ENCODE results near the gene RYR1.
A peak's percentile ranks its signal among the peaks of the same experiment; 100 is the strongest.

Gene RYR1

GRCh38 chr19:38505958-38506357, 72.5 kb downstream of the RYR1 start:
- TF ChIP-seq, protein P1, sequence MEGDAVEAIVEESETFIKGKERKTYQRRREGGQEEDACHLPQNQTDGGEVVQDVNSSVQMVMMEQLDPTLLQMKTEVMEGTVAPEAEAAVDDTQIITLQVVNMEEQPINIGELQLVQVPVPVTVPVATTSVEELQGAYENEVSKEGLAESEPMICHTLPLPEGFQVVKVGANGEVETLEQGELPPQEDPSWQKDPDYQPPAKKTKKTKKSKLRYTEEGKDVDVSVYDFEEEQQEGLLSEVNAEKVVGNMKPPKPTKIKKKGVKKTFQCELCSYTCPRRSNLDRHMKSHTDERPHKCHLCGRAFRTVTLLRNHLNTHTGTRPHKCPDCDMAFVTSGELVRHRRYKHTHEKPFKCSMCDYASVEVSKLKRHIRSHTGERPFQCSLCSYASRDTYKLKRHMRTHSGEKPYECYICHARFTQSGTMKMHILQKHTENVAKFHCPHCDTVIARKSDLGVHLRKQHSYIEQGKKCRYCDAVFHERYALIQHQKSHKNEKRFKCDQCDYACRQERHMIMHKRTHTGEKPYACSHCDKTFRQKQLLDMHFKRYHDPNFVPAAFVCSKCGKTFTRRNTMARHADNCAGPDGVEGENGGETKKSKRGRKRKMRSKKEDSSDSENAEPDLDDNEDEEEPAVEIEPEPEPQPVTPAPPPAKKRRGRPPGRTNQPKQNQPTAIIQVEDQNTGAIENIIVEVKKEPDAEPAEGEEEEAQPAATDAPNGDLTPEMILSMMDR (IDR thresholded peaks at IDR 0.05; ENCODE audit: low read depth, low read length), result no peak
- no peak for DNase-seq (ENCODE audit: extremely low read depth, low read depth)

DNA sequence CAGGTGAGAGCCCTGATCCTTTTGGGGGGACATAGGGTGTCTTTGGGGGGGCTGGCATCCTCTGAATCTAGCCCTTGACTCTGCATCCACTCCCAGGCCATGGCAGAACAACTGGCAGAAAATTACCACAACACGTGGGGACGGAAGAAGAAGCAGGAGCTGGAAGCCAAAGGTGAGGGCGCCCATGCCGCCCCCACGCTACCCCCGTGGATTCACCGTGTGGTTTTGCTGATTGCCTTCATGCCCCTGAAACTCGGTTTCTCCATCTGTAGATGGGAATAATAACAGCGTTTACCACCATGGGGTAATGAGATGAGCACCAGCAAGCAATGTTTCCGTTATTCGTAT, 72.9 kb downstream of the RYR1 start:
- no peak for DNase-seq (ENCODE audit: extremely low read depth, low read depth)
- TF ChIP-seq, protein P1 (IDR thresholded peaks at IDR 0.05; ENCODE audit: low read depth, low read length), result no peak

DNA sequence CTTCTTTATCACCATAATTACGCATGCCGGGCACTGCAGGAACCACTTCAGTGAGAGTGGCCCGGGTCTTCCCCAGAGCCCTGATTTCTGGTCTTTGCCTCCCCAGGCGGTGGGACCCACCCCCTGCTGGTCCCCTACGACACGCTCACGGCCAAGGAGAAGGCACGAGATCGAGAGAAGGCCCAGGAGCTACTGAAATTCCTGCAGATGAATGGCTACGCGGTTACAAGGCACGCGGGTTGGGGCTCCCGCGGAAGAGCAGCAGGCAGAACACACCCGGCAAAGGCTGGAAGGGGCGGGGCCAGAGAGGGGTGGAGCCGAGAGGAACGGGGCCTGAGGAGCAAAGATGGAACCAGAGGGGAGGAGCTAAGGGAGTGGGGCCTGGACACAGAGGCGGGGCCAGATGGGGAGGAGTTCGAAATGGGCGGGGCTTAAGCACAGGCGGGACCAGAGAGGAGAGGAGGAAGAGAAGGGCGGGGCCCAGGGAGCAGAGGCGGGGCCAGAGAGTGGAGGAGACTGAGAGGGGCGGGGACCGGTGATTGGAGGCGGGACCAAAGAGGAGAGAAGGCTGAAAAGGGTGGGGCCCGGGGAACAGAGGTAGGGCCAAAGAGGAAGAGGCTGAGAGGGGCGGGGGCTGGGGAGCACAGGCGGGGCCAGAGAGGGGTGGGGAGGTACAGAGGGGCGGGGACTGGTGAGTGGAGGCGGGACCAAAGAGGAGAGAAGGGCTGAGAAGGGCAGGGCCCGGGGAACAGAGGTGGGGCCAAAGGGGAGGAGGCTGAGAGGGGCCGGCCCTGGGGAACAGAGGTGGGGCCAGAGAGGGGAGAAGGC, 73.4 kb downstream of the RYR1 start:
- peak; percentile 3 for DNase-seq (ENCODE audit: extremely low read depth, low read depth)
- TF ChIP-seq, protein P1 (IDR thresholded peaks at IDR 0.05; ENCODE audit: low read depth, low read length), result no peak

DNA sequence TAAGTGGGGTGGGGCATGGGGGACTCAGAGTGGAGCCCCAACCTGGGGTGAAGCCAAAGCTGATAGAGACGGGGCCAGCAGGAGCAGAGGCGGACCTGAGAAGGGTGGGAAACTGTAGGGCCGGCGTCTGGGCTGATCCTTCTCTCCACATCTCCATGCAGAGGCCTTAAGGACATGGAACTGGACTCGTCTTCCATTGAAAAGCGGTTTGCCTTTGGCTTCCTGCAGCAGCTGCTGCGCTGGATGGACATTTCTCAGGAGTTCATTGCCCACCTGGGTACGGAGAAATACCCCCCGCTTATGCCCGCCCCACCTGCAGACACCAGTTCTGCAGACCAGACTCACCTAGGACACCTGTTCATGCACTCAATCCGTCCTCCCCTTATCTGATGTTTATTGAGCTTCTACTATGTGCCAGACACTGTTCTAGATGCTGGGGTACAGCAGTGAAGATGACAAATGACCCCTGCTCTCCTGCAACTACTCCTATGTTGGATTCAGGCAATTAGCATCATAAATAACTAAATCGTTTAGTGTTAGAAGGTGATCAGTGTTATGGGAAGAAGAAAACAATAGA, 74.1 kb downstream of the RYR1 start:
- DNase-seq (ENCODE audit: extremely low read depth, low read depth), result no peak
- TF ChIP-seq, protein P1 (IDR thresholded peaks at IDR 0.05; ENCODE audit: low read depth, low read length), result no peak

GRCh38 chr19:38508507-38508906, 75.0 kb downstream of the RYR1 start:
- TF ChIP-seq, protein P1 (IDR thresholded peaks at IDR 0.05; ENCODE audit: low read depth, low read length), result no peak
- no peak for DNase-seq (ENCODE audit: extremely low read depth, low read depth)

DNA sequence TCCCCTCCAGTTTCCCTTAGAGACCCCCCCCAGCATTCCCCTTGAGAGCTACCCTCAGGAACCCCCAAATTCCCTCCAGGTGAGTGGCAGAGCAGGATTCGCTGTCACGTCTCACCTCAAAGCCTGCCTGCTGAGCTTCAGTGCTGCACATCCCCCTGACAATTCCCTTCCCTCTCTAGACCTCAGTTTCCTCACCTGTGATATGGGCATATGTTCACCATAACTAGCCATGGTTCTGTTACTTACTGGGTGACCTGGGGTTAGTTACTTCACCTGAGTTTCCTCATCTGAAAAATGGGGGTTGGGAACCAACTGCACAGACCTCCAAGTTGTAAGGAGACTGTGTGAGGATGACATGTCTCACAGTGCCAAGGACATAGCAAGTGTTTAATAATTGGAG, 75.5 kb downstream of the RYR1 start:
- DNase-seq (ENCODE audit: extremely low read depth, low read depth), result no peak
- TF ChIP-seq, protein P1 (IDR thresholded peaks at IDR 0.05; ENCODE audit: low read depth, low read length), result no peak

GRCh38 chr19:38511074-38511708, 77.7 kb downstream of the RYR1 start:
- DNase-seq (ENCODE audit: extremely low read depth, low read depth), result no peak

More at GRCh38 chr19:38511074-38511708, 77.7 kb downstream of the RYR1 start:
- TF ChIP-seq, protein P1 (IDR thresholded peaks at IDR 0.05; ENCODE audit: low read depth, low read length), result no peak
